ENCODE measurements around the gene VWDE.
"Not testable (repeated sequence)": the region's sequence is repeated elsewhere in the genome, so short reads cannot be mapped to it uniquely, and the experiment has no call there.

The VWDE gene

GRCh38 chr7:12410523-12410922 lies 6.9 kb upstream of the VWDE start:
- H4K20me1 ChIP-seq (ENCODE audit: insufficient read depth, low read length), result no peaks in the 10 kb centered on the region
- H3K9ac ChIP-seq (ENCODE audit: low read length), result no peak overlapping the region
- no peak overlapping the region for H3K4me3 ChIP-seq (ENCODE audit: low read length)
- TF ChIP-seq CTCF (IDR thresholded peaks at IDR 0.05; ENCODE audit: low read depth, low read length) (no peak), EZH2phosphoT487 (IDR thresholded peaks at IDR 0.05; ENCODE audit: low read depth) (no peak)
- no peaks in the 10 kb centered on the region for H3K9me3 ChIP-seq (ENCODE audit: insufficient read depth, low read length)
- H3K27ac ChIP-seq (ENCODE audit: low read length), result no peak overlapping the region
- H3K36me3 ChIP-seq (replicated peaks; ENCODE audit: low read depth, low read length), result no peaks in the 10 kb centered on the region
- H2AFZ ChIP-seq (ENCODE audit: low read depth, low read length), result no peak overlapping the region
- no peaks in the 10 kb centered on the region for H3K27me3 ChIP-seq (ENCODE audit: low read depth, low read length)
- H3K4me1 ChIP-seq (ENCODE audit: low read length), result no peaks in the 10 kb centered on the region
- no peak overlapping the region for H3K4me2 ChIP-seq (ENCODE audit: low read length)
- no peaks in the 10 kb centered on the region for H3K79me2 ChIP-seq (ENCODE audit: low read length)

GRCh38 chr7:12409097-12409711 lies 5.5 kb upstream of the VWDE start:
- Histone ChIP-seq H3K79me2 (ENCODE audit: low read length) (no peaks in the 10 kb centered on the region), H3K27me3 (ENCODE audit: low read depth, low read length) (no peaks in the 10 kb centered on the region), H3K4me2 (ENCODE audit: low read length) (no peak overlapping the region), H3K9me3 (ENCODE audit: insufficient read depth, low read length) (no peaks in the 10 kb centered on the region), H3K36me3 (replicated peaks; ENCODE audit: low read depth, low read length) (no peaks in the 10 kb centered on the region), H3K4me1 (ENCODE audit: low read length) (no peaks in the 10 kb centered on the region), H3K9ac (ENCODE audit: low read length) (no peak overlapping the region), H4K20me1 (ENCODE audit: insufficient read depth, low read length) (no peaks in the 10 kb centered on the region), H2AFZ (ENCODE audit: low read depth, low read length) (no peak overlapping the region), H3K27ac (ENCODE audit: low read length) (no peak overlapping the region), H3K4me3 (ENCODE audit: low read length) (no peak overlapping the region)
- TF ChIP-seq EZH2phosphoT487 (IDR thresholded peaks at IDR 0.05; ENCODE audit: low read depth), result no peak
- TF ChIP-seq CTCF (IDR thresholded peaks at IDR 0.05; ENCODE audit: low read depth, low read length), result no peak

- H4K20me1 ChIP-seq (ENCODE audit: insufficient read depth, low read length); H3K79me2 ChIP-seq (ENCODE audit: low read length); H3K27ac ChIP-seq (ENCODE audit: low read length); H3K4me1 ChIP-seq (ENCODE audit: low read length); H3K9me3 ChIP-seq (ENCODE audit: insufficient read depth, low read length); H3K9ac ChIP-seq (ENCODE audit: low read length); H3K27me3 ChIP-seq (ENCODE audit: low read depth, low read length); H3K4me3 ChIP-seq (ENCODE audit: low read length); H3K36me3 ChIP-seq (replicated peaks; ENCODE audit: low read depth, low read length); H3K4me2 ChIP-seq (ENCODE audit: low read length); H2AFZ ChIP-seq (ENCODE audit: low read depth, low read length): not testable (repeated sequence)
Measured at GRCh38 chr7:12407652-12408051, 4.0 kb upstream of the VWDE start.

GRCh38 chr7:12402365-12402725 lies 1.3 kb downstream of the VWDE start:
- no peak overlapping the region for H2AFZ ChIP-seq (ENCODE audit: low read depth, low read length)
- no peak overlapping the region for H3K4me2 ChIP-seq (ENCODE audit: low read length)

More at GRCh38 chr7:12402365-12402725, 1.3 kb downstream of the VWDE start:
- H3K9me3 ChIP-seq (ENCODE audit: insufficient read depth, low read length), result no peaks in the 10 kb centered on the region
- H3K27ac ChIP-seq (ENCODE audit: low read length), result no peak overlapping the region
- no peaks in the 10 kb centered on the region for H3K4me1 ChIP-seq (ENCODE audit: low read length)
- no peaks in the 10 kb centered on the region for H3K36me3 ChIP-seq (replicated peaks; ENCODE audit: low read depth, low read length)
- no peaks in the 10 kb centered on the region for H4K20me1 ChIP-seq (ENCODE audit: insufficient read depth, low read length)
- no peak for TF ChIP-seq CTCF (IDR thresholded peaks at IDR 0.05; ENCODE audit: low read depth, low read length)
- TF ChIP-seq EZH2phosphoT487 (IDR thresholded peaks at IDR 0.05; ENCODE audit: low read depth), result no peak
- H3K79me2 ChIP-seq (ENCODE audit: low read length), result no peaks in the 10 kb centered on the region
- H3K27me3 ChIP-seq (ENCODE audit: low read depth, low read length), result no peaks in the 10 kb centered on the region
- no peak overlapping the region for H3K4me3 ChIP-seq (ENCODE audit: low read length)
- H3K9ac ChIP-seq (ENCODE audit: low read length), result no peak overlapping the region

Measured in OCI-LY3 (cell line).